IPS-15b (cell line): ENCODE results near the gene LRRN4CL.

ENCODE experiments used
- H3K27me3 ChIP-seq: one replicate; pipeline ENCODE4 v1.6.1; 2013; ENCODE audit warnings: low read length; ENCODE audit not compliant: control insufficient read depth, insufficient read depth
- H3K36me3 ChIP-seq: one replicate; pipeline ENCODE4 v1.6.1; 2013; ENCODE audit warnings: low read length; ENCODE audit not compliant: control insufficient read depth, insufficient read depth
- H3K4me1 ChIP-seq: one replicate; pipeline ENCODE4 v1.6.1; 2013; ENCODE audit warnings: mild to moderate bottlenecking, low read length; ENCODE audit not compliant: control insufficient read depth, insufficient read depth
- H3K4me3 ChIP-seq: one replicate; pipeline ENCODE4 v1.5.1; 2013; ENCODE audit warnings: low read depth, low read length
- H3K9ac ChIP-seq: one replicate; pipeline ENCODE4 v1.6.1; 2013; ENCODE audit warnings: low read depth, mild to moderate bottlenecking, low read length
- H3K9me3 ChIP-seq: one replicate; pipeline ENCODE4 v1.6.1; 2013; ENCODE audit warnings: mild to moderate bottlenecking, low read length; ENCODE audit not compliant: control insufficient read depth, insufficient read depth

Gene LRRN4CL

GRCh38 chr11:62649486-62649885 lies 39.8 kb downstream of the LRRN4CL start:
- no peak overlapping the region for H3K9ac ChIP-seq
- H3K4me1 ChIP-seq, result no peaks in the 10 kb centered on the region
- H3K4me3 ChIP-seq, result no peak overlapping the region
- H3K27me3 ChIP-seq, result no peaks in the 10 kb centered on the region
- no peaks in the 10 kb centered on the region for H3K9me3 ChIP-seq
- peaks cover 26% of the 10 kb centered on the region for H3K36me3 ChIP-seq

GRCh38 chr11:62648967-62649364 lies 40.4 kb downstream of the LRRN4CL start:
- Histone ChIP-seq H3K36me3 (peaks cover 29% of the 10 kb centered on the region), H3K9ac (no peak overlapping the region)

GRCh38 chr11:62648185-62648966 lies 41.0 kb downstream of the LRRN4CL start:
- H3K9me3 ChIP-seq, result no peaks in the 10 kb centered on the region
- no peak overlapping the region for H3K9ac ChIP-seq
- no peaks in the 10 kb centered on the region for H3K27me3 ChIP-seq
- H3K4me1 ChIP-seq, result no peaks in the 10 kb centered on the region
- H3K4me3 ChIP-seq, result no peak overlapping the region
- peaks cover 29% of the 10 kb centered on the region for H3K36me3 ChIP-seq

More at GRCh38 chr11:62648967-62649364, 40.4 kb downstream of the LRRN4CL start:
- no peaks in the 10 kb centered on the region for H3K9me3 ChIP-seq
- H3K4me1 ChIP-seq, result no peaks in the 10 kb centered on the region
- H3K27me3 ChIP-seq, result no peaks in the 10 kb centered on the region
- H3K4me3 ChIP-seq, result no peak overlapping the region

- H3K27me3 ChIP-seq, result no peaks in the 10 kb centered on the region
- no peaks in the 10 kb centered on the region for H3K4me1 ChIP-seq
- no peaks in the 10 kb centered on the region for H3K9me3 ChIP-seq
- H3K9ac ChIP-seq, result no peak overlapping the region
- H3K4me3 ChIP-seq, result no peak overlapping the region
- H3K36me3 ChIP-seq, result peaks cover 32% of the 10 kb centered on the region
These were observed 41.7 kb downstream of the LRRN4CL start for GRCh38 chr11:62647609-62648005.

GRCh38 chr11:62646825-62647608 lies 42.3 kb downstream of the LRRN4CL start:
- Histone ChIP-seq H3K4me3 (peak overlapping the region; percentile 22), H3K36me3 (peaks cover 32% of the 10 kb centered on the region), H3K4me1 (no peaks in the 10 kb centered on the region), H3K9me3 (no peaks in the 10 kb centered on the region), H3K27me3 (no peaks in the 10 kb centered on the region), H3K9ac (no peak overlapping the region)

- no peaks in the 10 kb centered on the region for H3K4me1 ChIP-seq
These were observed 43.1 kb downstream of the LRRN4CL start, which contains the start of gene GANAB for GRCh38 chr11:62645946-62646824. GANAB (minus strand) TSS chr11:62646613; CDS start chr11:62646599, 14 bp downstream.

GRCh38 chr11:62645671-62645945 lies 43.7 kb downstream of the LRRN4CL start:
- Histone ChIP-seq H3K4me1 (no peaks in the 10 kb centered on the region), H3K27me3 (no peaks in the 10 kb centered on the region), H3K4me3 (peak overlapping the region; percentile 95), H3K36me3 (peaks cover 32% of the 10 kb centered on the region), H3K9ac (peak overlapping the region; percentile 98), H3K9me3 (no peaks in the 10 kb centered on the region)

More at GRCh38 chr11:62645946-62646824, 43.1 kb downstream of the LRRN4CL start, which contains the start of gene GANAB:
- H3K27me3 ChIP-seq, result no peaks in the 10 kb centered on the region
- H3K4me3 ChIP-seq, result peak within 1 kb of the TSS; percentile 95
- no peaks in the 10 kb centered on the region for H3K9me3 ChIP-seq
- H3K36me3 ChIP-seq, result peaks cover 32% of the 10 kb centered on the region
- H3K9ac ChIP-seq, result peak within 1 kb of the TSS; percentile 98

GRCh38 chr11:62644220-62644619 lies 45.1 kb downstream of the LRRN4CL start:
- Histone ChIP-seq H3K4me1 (no peaks in the 10 kb centered on the region), H3K36me3 (peaks cover 27% of the 10 kb centered on the region), H3K9me3 (no peaks in the 10 kb centered on the region), H3K27me3 (no peaks in the 10 kb centered on the region), H3K4me3 (no peak overlapping the region), H3K9ac (no peak overlapping the region)
